CD4-positive, alpha-beta T cell treated with Interleukin-10 for 1 hour (primary cell): ENCODE measurements around the gene SIRT7.

ENCODE experiments used
- DNase-seq: peaks from one replicate; pipeline ENCODE4 v3.0.0-alpha.2; 2020

The SIRT7 gene, protein sequence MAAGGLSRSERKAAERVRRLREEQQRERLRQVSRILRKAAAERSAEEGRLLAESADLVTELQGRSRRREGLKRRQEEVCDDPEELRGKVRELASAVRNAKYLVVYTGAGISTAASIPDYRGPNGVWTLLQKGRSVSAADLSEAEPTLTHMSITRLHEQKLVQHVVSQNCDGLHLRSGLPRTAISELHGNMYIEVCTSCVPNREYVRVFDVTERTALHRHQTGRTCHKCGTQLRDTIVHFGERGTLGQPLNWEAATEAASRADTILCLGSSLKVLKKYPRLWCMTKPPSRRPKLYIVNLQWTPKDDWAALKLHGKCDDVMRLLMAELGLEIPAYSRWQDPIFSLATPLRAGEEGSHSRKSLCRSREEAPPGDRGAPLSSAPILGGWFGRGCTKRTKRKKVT

DNA sequence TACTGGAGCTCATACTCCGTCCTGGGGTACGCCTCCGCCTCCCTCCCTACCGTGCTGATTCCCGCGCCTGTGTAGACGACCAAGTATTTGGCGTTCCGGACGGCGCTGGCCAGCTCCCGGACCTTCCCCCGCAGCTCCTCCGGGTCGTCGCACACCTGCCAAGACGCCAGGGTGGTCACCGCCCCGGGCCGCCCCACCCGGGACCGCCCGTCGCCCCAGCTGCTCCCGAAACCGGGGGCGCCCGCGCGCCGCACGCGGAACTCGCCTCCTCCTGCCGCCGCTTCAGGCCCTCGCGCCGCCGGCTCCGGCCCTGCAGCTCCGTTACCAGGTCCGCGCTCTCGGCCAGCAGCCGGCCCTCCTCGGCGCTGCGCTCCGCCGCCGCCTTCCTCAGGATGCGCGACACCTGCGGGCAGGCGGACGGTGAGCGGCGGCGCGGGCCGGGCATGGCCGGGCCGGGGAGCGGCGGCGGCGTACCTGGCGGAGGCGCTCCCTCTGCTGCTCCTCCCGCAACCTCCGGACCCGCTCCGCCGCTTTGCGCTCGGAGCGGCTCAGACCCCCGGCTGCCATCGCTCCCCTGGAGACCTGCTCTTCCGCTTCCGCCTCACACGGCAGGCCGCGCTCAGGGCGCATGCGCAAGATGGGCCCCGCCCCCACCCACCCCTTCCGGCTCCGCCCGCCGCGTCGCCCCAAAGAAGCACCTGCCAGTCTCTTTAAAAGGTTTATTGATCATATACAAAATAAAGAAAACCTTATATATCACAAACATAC, at the start of gene SIRT7:
Gene SIRT7 (minus strand): TSS at position 612 of the 768 bp plus-strand sequence. CDS start 45 bp downstream, at position 567.
- DNase-seq = peak; percentile 88

DNA sequence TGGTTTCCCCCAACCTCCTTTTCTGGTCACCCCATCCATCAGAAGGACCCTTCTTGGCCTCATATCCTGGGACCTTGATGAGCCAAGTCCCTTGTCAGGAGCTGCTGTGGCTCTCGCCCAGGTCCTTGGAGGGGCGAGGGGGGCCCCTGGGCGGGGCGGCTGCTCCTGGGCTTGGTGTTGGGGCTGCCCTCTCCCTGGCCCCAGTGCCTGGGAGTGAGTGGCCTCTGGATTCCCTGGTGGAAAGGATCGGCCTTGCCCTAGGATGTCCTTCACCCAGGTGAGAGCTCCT, 49.2 kb upstream of the SIRT7 start:
- DNase-seq = no peak

DNA sequence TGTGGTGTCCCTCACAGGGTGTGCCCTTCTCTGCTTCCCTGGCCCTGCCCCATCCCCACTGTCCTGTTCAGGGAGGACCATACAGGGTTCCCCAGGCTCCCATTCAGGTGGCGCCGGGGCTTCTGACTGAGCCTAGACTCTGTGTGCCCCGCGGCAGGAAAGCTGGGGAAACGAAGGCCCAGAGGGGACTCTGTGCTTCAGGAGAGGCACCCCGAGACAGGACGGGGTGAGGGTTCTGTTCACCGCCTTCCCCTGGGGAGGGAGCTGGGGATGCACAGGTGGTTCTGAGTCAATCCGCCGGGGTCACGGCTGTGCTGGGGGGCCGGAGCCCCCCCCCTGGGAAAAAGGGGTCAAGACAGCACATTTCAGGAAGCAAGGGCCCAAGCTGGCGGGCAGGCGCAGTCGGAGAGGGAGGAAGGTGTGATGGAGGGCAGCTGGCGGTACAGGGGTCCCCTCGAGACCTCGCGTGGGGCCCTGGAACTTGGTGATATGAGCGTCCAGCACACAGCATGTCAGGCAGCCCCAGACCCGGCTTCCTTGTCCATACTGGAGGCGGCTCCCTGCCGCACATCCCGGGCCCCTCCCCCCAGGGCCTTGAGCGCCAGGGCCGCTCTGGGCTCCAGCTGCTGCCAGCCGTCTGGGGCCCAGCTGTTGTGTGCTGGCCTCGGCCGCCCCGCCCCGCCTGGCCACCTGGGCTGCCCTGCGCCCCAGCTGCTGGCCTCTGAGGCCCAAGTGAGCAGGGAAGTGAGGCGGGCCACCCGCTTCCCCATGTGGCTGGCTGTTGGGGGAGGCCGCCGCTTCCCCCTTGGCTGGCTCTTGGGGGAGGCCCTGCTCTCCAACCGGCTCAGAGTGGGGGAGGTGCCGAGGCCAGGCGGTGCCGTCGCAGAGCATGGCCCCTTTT, 48.6 kb upstream of the SIRT7 start:
- no peak for DNase-seq

DNA sequence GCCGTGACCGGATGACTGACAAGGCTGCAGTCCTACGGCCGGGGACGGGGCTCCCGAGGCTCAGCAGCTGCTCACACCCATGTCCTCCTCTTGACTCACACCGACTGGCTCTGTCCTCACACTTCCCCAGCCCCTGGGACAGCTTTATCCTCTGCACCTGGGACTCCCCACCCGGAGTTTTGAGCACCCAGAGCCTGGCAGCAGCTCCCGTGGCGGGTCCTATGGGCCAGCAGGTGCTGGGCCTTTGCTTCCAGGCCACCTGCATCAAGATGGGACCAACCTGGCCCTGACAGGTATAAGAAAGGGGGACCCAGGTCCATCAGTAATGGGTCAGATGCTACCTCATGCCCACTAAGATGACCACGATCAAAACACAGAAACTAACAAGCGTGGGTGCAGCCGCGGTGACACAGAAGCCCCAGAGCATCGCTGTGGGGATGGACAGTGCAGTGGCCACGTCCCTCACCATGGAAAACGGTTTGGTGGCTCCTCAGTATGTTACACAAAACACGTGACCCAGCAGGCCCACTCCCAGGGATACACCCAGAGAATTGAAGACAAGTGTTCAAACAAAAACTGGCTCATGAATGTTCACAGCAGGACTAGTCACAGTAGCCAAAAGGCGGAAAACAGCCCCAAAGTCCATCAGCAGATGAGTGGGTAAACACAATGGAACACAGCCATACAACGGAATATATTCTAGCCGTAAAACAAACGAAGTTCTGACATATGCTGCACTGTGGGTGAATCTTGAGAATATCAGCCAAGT, 46.3 kb upstream of the SIRT7 start:
- no peak for DNase-seq

DNA sequence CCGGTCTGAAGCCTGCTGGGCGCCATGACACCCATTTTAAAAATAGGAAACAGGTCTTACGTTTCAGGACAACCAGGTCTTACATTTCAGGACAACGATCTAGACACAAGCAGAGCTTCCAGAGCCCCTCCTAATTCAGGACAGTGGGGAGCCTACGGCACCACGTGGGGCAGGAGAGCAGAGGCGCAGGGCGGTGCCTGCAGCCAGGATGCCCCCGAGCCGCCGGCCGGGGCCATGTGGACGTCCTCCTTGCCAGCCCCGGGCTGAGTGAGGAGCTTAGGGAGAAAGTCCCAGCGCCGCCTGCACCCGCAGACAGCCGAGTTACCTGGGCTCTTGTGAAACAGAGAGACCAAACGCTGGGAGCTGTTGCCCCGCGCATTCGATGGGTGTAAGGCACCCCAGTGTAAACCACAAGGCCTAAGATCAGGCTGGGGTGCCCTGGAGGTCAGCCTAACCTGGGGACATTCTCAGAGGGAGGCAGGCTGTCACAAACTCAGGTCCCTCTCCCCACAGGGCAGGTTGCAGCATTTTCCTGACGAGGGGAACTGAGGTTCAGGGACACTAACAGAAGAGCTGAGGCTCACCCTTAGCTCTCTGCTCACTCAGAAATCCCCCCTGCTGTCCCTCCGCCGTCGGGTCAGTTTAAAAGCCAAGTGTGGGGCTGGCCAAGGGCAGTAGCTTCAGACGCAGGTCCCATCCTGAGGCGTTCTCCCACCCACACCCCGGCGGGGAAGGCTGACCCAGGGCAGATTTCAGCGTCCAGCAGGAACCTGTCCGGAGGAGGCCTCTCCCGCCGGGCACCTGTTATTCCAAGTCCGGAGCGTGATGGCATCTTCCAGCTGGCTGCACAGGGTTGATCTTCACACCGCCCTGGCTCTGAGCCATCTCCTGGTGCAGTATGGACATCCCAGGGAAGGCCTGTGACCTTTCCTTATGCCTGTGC, 44.8 kb upstream of the SIRT7 start:
- no peak for DNase-seq

DNA sequence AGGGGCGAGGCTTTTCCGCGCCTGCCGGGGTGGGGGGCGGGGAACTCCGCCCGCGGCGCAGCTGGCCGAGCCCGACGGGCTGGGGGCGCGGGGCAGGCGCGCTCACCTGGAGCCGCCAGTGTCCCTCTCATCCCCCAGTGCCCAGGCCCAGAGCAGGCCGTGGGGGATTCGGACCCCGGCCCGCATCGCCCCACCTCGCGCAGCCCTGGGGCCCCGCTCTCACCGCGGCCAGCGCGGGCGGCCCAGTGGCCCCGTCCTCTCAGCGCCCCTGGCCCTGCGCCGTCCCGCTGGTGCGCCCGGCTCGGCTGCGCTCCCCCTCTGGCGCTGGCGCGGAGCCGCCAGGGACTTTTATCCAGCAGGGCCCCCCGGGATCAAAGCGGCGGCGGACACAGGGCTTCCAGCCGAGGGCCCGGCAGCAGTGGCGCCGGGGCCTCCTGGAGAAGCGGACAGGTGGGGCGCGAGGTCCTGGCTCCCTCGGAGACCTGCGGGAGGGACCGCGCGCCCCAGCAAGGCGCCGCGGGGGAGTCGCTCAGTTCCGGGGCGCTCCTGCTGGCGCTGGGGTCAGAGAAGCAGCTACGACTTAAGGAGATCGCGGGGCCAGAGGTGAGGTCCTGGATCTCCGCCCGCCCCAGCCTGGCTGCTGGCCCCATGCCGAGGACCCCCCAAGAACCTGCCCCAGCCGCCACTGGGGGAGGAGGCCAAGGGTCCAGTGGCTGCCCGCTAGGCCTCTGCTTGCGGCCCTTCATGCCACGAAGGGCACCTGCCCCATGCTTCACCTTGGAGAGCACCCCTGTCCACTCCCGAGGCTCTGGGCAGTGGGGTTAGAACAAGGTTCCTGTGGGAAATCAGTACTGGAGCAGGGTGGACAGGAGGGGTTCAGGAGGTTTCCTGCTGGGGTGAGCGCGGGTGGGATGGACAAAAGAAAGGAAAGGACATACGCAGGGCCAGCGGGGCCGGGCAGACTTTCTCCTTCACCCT, 43.8 kb upstream of the SIRT7 start:
- DNase-seq = no peak

DNA sequence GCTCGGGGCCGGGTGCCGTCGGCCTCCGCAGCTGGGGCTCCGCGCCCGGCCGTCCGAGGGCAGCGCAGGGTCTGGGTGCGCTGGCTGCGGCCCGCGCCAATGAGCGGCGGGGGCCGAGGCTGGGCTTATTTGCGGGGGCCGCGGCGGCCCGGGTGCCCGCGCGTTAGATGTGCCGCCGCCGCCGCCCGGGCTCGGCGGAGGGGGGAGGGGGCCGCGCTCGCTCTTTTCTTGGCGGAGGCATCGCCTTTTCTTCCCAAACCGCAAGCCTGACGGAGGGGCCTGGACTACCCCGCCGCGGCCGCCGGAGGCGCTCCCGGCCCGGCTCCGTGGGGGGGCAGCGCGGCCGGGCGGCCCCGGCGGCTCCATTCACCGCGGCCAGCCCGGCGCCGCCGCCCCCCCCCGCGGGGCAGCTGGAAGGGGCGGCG, 43.1 kb upstream of the SIRT7 start, which contains the start of gene NOTUM:
Gene NOTUM (minus strand): TSS at position 101 of the 425 bp plus-strand sequence. CDS start 278 bp downstream, outside the sequence.
- peak; percentile 37 for DNase-seq

DNA sequence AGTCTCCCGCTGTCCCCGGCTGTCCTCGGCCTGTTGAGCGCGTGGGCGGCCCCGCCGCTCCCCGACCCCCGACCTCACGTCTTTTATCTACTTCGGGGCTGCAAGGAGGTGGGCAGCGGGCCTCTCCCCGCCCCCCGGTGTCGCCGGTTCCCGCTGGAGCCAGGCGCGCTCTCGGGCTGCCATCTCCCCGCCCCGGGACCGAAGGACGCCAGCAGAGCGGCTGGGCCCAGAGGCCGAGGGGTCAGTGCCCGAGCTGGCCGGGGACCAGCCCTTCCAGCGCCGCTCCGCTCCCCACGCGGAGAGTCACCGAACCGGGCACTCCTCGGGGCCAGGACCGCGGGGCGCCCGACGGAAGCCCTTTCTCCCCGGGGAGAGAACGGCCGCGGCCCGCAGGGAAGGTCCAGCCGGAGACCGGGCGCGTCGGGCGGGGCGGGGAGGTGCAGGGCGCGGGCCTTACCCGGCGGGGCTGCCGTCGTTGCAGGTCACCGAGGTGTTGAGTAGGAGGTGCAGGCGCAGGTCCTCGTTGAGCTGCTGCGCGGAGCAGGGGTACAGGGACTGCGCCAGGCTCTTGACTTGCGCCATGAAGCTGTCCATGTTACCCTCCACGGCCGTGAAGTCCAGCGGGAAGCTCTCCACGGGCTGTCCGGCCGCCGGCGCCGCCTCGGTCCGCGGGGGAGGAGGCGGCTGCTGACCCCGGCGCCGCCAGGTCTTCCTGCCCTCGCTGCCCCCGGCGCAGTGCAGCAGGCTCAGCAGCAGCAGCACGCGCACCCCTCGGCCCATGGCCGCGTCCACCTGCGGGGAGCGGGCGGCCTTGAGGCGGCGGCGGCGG, 42.4 kb upstream of the SIRT7 start:
- no peak for DNase-seq

DNA sequence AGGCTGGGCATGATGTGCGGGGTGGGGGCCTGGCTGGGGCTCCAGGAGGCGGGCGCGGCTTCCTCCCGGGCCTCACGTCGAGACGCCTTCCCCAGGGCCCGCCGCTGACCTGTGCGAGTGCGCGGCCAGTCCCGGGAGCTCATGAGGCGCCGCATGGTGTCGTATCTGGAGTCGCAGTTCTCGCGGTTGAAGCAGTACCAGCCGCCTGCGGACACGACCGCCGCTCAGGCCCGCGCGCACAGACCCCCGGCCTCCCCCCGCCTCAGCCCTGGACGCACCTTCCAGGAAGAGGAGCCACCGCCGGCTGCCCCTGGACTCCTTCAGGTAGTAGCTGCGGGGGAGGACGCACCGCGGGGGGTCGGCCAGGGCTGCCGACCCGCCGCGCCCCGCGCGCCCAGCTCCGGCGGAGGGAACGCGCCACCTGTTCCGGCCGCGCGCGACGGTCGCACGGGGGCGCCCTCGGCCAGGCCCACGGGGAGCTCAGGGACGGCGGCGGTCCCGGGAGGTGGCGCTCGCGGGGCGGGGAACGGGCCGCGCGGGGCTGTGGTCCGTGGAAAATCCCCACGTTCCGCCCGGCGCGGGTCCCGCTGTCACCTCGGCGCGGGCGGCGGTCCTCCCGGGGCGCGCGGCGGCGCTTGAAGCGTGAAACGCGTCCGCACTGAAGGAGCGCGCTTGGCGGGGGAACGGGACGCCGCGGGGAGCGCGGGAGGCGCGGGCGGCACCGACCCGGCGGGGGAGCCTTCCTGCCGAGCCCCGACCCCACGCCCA, 41.6 kb upstream of the SIRT7 start:
- DNase-seq = peak; percentile 88

DNA sequence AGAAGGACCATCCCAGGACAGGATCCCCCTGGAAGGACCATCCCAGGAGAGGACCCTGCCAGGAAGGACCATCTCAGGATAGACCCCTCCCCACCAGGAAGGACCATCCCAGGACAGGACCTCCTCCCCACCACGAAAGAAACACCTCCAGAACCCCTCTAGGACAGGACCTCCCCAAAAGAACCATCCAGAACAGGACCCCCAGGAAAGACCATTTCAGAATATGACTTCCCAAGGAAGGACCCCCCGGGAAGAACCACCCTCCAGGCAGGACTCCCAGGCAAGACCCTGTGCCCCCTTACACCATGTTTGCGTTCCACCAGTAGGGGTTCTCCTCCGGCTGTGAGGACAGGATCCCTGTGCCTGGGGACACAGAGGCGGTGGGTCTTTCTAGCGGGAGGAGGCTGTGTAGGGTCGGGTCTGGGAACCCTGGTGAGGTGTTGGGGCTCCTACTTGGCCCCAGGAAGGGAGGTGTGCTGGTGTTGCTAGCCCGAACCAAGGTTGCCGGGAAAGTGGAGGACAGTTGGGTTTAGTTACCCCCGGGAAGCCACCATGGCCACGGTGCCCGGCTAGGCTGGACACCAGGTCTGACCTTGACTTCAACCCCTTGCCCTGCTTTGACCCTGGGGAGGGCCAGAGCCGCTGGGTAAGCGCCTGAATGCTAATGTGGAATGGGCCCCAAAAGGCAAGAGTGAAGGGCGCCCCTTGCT, 40.8 kb upstream of the SIRT7 start:
- no peak for DNase-seq

DNA sequence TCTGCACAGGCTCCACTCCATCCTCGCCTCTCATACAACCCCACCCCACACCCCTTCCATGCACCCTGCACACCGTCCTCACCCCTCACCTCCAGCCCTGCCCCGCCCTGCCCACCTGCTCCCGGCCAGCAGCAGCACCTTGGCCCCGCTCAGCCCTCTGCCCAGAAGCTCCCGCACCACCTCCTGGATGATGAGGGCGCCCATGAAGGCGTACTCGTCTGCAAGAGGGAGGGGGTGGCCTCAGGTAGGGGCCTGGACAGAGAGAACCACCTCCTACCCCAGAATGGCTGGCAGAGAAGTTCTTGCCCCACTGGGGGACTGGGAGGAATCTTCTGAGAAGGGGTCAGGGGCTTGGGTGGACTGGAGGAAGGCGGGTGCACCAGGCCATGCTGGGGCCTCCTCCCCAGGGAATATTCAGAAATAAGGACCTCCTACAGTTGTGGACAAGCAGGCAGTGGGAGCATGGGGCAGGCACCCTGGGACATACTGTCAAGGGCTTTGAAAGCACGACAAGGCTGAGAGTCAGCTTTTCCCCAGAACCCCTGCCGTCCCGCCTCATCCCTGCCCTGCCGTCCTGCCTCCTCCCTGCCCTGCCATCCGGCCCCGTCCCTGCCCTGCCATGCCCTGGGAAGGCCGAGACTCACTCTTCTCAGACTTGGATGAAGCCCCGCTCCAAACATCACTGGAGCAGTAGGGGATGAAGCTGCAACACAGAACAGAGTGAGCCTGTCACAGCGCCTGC, 39.9 kb upstream of the SIRT7 start:
- no peak for DNase-seq

DNA sequence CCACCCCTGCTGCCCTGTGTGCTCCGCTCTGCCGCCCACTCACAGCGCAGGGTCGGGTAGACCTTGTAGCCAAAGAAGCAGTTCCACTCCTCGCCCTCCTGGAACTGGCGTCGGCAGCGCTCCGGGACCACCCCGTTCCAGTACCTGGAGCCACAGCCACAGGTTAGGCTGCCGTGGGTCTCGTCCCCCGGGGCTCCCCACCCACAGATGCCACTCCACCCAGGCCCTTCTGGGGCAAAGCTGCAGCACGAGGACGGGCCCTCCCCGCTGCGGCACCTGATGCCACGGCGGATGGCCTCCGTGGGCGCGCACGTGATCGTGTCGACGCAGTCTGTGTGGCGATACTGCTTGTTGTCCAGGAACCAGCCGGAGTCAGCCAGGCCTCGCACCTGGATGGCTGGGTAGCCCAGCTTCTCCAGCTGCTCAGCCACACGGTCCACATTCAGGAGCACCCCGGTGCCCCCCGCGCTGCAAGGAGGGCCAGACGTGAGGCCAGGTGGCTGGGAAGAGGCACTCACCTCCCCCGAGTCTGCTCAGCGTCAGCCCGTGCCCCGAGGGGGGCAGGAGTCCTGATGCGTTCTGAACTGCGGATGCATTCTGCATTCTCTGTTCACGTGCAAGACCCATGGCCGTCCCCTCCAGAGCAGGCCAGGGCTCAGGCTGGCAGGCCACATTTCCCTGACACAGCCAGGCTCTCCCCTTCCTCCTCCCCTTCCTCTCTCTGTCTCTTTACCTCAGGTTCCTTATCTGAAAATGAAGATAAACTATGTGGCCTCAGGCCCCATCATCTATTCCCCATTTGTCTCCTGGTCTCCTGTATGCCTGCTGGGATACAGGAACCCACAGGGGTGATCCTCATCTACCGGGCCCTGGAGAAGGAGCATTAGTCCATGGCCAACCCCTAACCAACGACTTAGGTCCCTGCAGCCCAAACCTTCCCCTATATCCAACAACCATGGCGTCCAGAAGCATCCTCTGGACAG, 38.9 kb upstream of the SIRT7 start:
- DNase-seq = no peak

DNA sequence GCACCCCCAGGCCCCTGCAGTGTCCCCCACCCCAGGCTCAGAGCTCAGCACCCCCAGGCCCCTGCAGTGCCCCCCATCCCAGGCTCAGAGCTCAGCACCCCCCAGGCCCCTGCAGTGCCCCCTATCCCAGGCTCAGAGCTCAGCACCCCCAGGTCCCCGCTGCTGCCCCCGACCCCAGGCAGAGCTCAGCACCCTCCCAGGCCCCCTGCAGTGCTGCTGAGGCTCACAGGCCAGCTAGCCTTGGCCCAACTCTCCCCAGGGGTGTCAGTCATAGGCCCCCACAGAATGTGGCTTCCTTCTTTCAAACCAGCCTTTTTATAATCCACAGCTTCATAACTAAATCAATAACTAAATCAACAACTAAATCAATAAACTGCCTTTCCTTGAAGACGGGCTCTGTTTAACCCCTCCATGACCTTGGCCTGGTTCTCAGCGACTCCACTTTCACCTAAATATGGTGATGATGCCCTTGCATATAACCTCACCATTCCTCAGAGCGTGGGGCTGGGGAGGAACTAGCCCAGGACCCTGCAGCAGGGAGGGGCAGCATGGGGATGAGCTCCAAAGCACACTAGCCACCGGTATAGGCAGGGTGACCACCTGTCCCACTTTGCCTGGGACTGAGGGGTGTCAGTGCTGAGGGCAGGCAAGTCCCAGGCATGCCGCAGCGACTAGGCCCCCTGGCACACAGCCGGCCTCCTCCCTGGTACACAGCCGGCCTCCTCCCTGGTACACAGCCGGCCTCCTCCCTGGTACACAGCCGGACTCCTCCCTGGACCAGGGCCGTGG, 38.0 kb upstream of the SIRT7 start:
- no peak for DNase-seq

DNA sequence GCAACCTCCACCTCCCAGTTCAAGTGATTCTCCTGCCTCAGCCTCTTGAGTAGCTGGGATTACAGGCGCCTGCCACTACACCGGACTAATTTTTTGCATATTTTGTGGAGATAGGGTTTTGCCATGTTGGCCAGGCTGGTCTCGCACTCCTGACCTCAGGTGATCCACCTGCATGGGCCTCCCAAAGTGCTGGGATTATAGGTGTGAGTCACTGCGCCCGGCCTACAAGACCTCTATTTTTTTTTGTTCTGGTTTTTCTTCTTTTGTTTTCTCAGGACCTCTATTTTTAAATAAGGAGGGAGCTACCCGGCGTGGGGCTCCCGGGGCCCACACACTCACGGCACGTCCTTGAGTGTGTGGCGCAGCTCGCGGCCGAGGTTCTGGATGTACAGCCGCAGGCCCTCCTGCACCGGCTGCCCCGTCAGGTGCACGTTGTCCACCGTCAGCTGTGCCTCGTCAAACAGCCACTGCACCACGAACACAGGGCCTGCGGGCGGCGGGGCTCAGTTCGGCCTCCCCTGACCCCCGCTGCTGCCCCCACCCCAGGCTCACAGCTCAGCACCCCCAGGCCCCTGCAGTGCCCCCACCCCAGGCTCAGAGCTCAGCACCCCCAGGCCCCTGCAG, 37.2 kb upstream of the SIRT7 start:
- DNase-seq = no peak
